ENCODE results near the gene TAS2R30.

The TAS2R30 gene

GRCh38 chr12:11183011-11183410 is 48.6 kb upstream of the TAS2R30 start (continued):
- TF ChIP-seq, protein P1, sequence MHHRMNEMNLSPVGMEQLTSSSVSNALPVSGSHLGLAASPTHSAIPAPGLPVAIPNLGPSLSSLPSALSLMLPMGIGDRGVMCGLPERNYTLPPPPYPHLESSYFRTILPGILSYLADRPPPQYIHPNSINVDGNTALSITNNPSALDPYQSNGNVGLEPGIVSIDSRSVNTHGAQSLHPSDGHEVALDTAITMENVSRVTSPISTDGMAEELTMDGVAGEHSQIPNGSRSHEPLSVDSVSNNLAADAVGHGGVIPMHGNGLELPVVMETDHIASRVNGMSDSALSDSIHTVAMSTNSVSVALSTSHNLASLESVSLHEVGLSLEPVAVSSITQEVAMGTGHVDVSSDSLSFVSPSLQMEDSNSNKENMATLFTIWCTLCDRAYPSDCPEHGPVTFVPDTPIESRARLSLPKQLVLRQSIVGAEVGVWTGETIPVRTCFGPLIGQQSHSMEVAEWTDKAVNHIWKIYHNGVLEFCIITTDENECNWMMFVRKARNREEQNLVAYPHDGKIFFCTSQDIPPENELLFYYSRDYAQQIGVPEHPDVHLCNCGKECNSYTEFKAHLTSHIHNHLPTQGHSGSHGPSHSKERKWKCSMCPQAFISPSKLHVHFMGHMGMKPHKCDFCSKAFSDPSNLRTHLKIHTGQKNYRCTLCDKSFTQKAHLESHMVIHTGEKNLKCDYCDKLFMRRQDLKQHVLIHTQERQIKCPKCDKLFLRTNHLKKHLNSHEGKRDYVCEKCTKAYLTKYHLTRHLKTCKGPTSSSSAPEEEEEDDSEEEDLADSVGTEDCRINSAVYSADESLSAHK (tag by site-specific recombination; IDR thresholded peaks at IDR 0.05), result peak; percentile 50; the same call in 1 of the 2 replicates
- no peak for TF ChIP-seq KLF1 (tag by site-specific recombination; IDR thresholded peaks at IDR 0.05)
- TF ChIP-seq ZNF76 (tag by site-specific recombination; IDR thresholded peaks at IDR 0.05; ENCODE audit: borderline replicate concordance, low read depth), result no peak
- no peak for TF ChIP-seq MYNN (tag by site-specific recombination; IDR thresholded peaks at IDR 0.05; ENCODE audit: borderline replicate concordance)
- TF ChIP-seq ZNF239 (tag by site-specific recombination; IDR thresholded peaks at IDR 0.05), result no peak
- TF ChIP-seq ZNF174 (tag by site-specific recombination; IDR thresholded peaks at IDR 0.05), result 0 out of 2 replicates have a peak, but pooled peaks have one; percentile 27
- TF ChIP-seq FEZF1 (tag by site-specific recombination; IDR thresholded peaks at IDR 0.05), result peak; percentile 96
- TF ChIP-seq REPIN1 (tag by site-specific recombination; IDR thresholded peaks at IDR 0.05; ENCODE audit: low read depth), result no peak
- TF ChIP-seq, protein P2, sequence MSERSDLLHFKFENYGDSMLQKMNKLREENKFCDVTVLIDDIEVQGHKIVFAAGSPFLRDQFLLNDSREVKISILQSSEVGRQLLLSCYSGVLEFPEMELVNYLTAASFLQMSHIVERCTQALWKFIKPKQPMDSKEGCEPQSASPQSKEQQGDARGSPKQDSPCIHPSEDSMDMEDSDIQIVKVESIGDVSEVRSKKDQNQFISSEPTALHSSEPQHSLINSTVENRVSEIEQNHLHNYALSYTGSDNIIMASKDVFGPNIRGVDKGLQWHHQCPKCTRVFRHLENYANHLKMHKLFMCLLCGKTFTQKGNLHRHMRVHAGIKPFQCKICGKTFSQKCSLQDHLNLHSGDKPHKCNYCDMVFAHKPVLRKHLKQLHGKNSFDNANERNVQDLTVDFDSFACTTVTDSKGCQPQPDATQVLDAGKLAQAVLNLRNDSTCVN (tag by site-specific recombination; optimal IDR thresholded peaks at IDR 0.05), result no peak
- peak; percentile 97 for TF ChIP-seq BCL6B (tag by site-specific recombination; IDR thresholded peaks at IDR 0.05)
- TF ChIP-seq, protein P3, sequence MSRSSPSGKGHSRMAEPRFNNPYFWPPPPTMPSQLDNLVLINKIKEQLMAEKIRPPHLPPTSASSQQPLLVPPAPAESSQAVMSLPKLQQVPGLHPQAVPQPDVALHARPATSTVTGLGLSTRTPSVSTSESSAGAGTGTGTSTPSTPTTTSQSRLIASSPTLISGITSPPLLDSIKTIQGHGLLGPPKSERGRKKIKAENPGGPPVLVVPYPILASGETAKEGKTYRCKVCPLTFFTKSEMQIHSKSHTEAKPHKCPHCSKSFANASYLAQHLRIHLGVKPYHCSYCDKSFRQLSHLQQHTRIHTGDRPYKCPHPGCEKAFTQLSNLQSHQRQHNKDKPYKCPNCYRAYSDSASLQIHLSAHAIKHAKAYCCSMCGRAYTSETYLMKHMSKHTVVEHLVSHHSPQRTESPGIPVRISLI (tag by site-specific recombination; IDR thresholded peaks at IDR 0.05), result no peak
- TF ChIP-seq KLF17 (tag by site-specific recombination; IDR thresholded peaks at IDR 0.05), result no peak
- TF ChIP-seq ZSCAN4 (tag by site-specific recombination; IDR thresholded peaks at IDR 0.05), result no peak
- TF ChIP-seq ZNF660 (tag by site-specific recombination; IDR thresholded peaks at IDR 0.05), result no peak
- TF ChIP-seq ZNF529 (tag by site-specific recombination; IDR thresholded peaks at IDR 0.05; ENCODE audit: insufficient replicate concordance), result no peak
- no peak for TF ChIP-seq ZNF623 (tag by site-specific recombination; IDR thresholded peaks at IDR 0.05)
- no peak for TF ChIP-seq ZNF140 (tag by site-specific recombination; IDR thresholded peaks at IDR 0.05)
- no peak for TF ChIP-seq ZNF654 (tag by site-specific recombination; IDR thresholded peaks at IDR 0.05; ENCODE audit: low read depth)
- TF ChIP-seq ZNF280C (tag by site-specific recombination; IDR thresholded peaks at IDR 0.05), result no peak
- TF ChIP-seq SCRT2 (tag by site-specific recombination; IDR thresholded peaks at IDR 0.05), result peak; percentile 88
- TF ChIP-seq ZNF23 (tag by site-specific recombination; IDR thresholded peaks at IDR 0.05; ENCODE audit: borderline replicate concordance), result no peak
- TF ChIP-seq YY1 (tag by site-specific recombination; IDR thresholded peaks at IDR 0.05), result no peak
- TF ChIP-seq, protein P4, sequence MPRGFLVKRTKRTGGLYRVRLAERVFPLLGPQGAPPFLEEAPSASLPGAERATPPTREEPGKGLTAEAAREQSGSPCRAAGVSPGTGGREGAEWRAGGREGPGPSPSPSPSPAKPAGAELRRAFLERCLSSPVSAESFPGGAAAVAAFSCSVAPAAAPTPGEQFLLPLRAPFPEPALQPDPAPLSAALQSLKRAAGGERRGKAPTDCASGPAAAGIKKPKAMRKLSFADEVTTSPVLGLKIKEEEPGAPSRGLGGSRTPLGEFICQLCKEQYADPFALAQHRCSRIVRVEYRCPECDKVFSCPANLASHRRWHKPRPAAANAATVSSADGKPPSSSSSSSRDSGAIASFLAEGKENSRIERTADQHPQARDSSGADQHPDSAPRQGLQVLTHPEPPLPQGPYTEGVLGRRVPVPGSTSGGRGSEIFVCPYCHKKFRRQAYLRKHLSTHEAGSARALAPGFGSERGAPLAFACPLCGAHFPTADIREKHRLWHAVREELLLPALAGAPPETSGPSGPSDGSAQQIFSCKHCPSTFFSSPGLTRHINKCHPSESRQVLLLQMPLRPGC (tag by site-specific recombination; IDR thresholded peaks at IDR 0.05), result no peak
- TF ChIP-seq ZNF214 (tag by site-specific recombination; IDR thresholded peaks at IDR 0.05; ENCODE audit: borderline replicate concordance), result no peak
- no peak for TF ChIP-seq ZSCAN5A (tag by site-specific recombination; IDR thresholded peaks at IDR 0.05)
- TF ChIP-seq WT1 (tag by site-specific recombination; IDR thresholded peaks at IDR 0.05), result no peak
- TF ChIP-seq ZNF549 (tag by site-specific recombination; IDR thresholded peaks at IDR 0.05), result no peak

Measured in HEK293 (cell line).